Duodenal mucosa (tissue), 2 donors: ENCODE data around the gene TADA1.
A peak's percentile ranks its signal among the peaks of the same experiment; 100 is the strongest.

Source experiments
- H3K27ac ChIP-seq: one replicate; pipeline ENCODE4 v1.7.0; 2013; ENCODE audit warnings: low read depth, low read length
- H3K27me3 ChIP-seq, 2 donors: one replicate each; pipeline ENCODE4 v1.7.0; 2013; ENCODE audit warnings: low read length in 2 of 2, control low read depth in 1 of 2; ENCODE audit not compliant: insufficient read depth in 2 of 2, control insufficient read depth in 1 of 2
- H3K36me3 ChIP-seq, 2 donors: one replicate each; pipeline ENCODE4 v1.7.0; 2013; ENCODE audit warnings: low read length in 2 of 2, control low read depth in 1 of 2; ENCODE audit not compliant: insufficient read depth in 2 of 2, control insufficient read depth in 1 of 2
- H3K4me1 ChIP-seq, 2 donors: one replicate each; pipeline ENCODE4 v1.7.0; 2013; ENCODE audit warnings: low read length in 2 of 2, control low read depth in 1 of 2; ENCODE audit not compliant: insufficient read depth in 2 of 2, control insufficient read depth in 1 of 2
- H3K4me3 ChIP-seq, 2 donors: one replicate each; pipeline ENCODE4 v1.7.0; 2013; ENCODE audit warnings: low read length in 2 of 2, low read depth in 1 of 2
- H3K9ac ChIP-seq, 2 donors: one replicate each; pipeline ENCODE4 v1.7.0; 2013; ENCODE audit warnings: low read length in 2 of 2, low read depth in 1 of 2
- H3K9me3 ChIP-seq, 2 donors: one replicate each; pipeline ENCODE4 v1.7.0; 2013; ENCODE audit warnings: low read length in 2 of 2, control low read depth in 1 of 2; ENCODE audit not compliant: control insufficient read depth in 1 of 2

TADA1 gene

GRCh38 chr1:166875734-166876539 lies at the start of gene TADA1:
Gene TADA1 (minus strand): TSS chr1:166876264. CDS start chr1:166876233, 31 bp downstream.
- Histone ChIP-seq H3K36me3 (no peaks in the 10 kb centered on the region), H3K9me3 (no peaks in the 10 kb centered on the region), H3K4me1 (peaks cover 18% of the 10 kb centered on the region in 2 donors), H3K27ac (peak within 1 kb of the TSS; percentile 92), H3K9ac (peak within 1 kb of the TSS; percentile 59 to 83), H3K27me3 (no peaks in the 10 kb centered on the region), H3K4me3 (peak within 1 kb of the TSS; percentile 68 to 91)

- Histone ChIP-seq H3K36me3 (no peaks in the 10 kb centered on the region), H3K9ac (no peak overlapping the region), H3K4me1 (peaks cover 0 to 9% of the 10 kb centered on the region in 2 donors), H3K4me3 (no peak overlapping the region), H3K27me3 (peaks cover 23 to 33% of the 10 kb centered on the region in 2 donors), H3K9me3 (no peaks in the 10 kb centered on the region), H3K27ac (no peak overlapping the region)
Measured at GRCh38 chr1:166924823-166925541, 48.9 kb upstream of the TADA1 start.

GRCh38 chr1:166920561-166921475 lies 44.8 kb upstream of the TADA1 start:
- peak overlapping the region in 1 of 2 donors; percentile 48 for H3K4me3 ChIP-seq
- H3K9me3 ChIP-seq = no peaks in the 10 kb centered on the region
- H3K27ac ChIP-seq = no peak overlapping the region
- no peak overlapping the region for H3K9ac ChIP-seq
- no peaks in the 10 kb centered on the region for H3K36me3 ChIP-seq
- H3K4me1 ChIP-seq = peaks cover 0 to 9% of the 10 kb centered on the region in 2 donors
- peaks cover 37 to 49% of the 10 kb centered on the region in 2 donors for H3K27me3 ChIP-seq

GRCh38 chr1:166918956-166919316 lies 42.9 kb upstream of the TADA1 start:
- no peaks in the 10 kb centered on the region for H3K9me3 ChIP-seq
- no peak overlapping the region for H3K9ac ChIP-seq
- peaks cover 37 to 49% of the 10 kb centered on the region in 2 donors for H3K27me3 ChIP-seq
- H3K4me1 ChIP-seq = no peaks in the 10 kb centered on the region
- no peak overlapping the region for H3K27ac ChIP-seq
- no peak overlapping the region for H3K4me3 ChIP-seq
- H3K36me3 ChIP-seq = no peaks in the 10 kb centered on the region

GRCh38 chr1:166918088-166918955 lies 42.3 kb upstream of the TADA1 start:
- Histone ChIP-seq H3K9me3 (no peaks in the 10 kb centered on the region), H3K4me3 (no peak overlapping the region), H3K9ac (no peak overlapping the region), H3K27me3 (peaks cover 37 to 49% of the 10 kb centered on the region in 2 donors), H3K27ac (no peak overlapping the region), H3K36me3 (no peaks in the 10 kb centered on the region), H3K4me1 (no peaks in the 10 kb centered on the region)

- H3K4me3 ChIP-seq = no peak overlapping the region
- H3K36me3 ChIP-seq = no peaks in the 10 kb centered on the region
- peaks cover 25 to 28% of the 10 kb centered on the region in 2 donors for H3K27me3 ChIP-seq
- no peaks in the 10 kb centered on the region for H3K9me3 ChIP-seq
- H3K4me1 ChIP-seq = no peaks in the 10 kb centered on the region
- no peak overlapping the region for H3K9ac ChIP-seq
- H3K27ac ChIP-seq = no peak overlapping the region
Measured at GRCh38 chr1:166915941-166916340, 39.9 kb upstream of the TADA1 start.

GRCh38 chr1:166915042-166915441 lies 39.0 kb upstream of the TADA1 start:
- peaks cover 18 to 19% of the 10 kb centered on the region in 2 donors for H3K27me3 ChIP-seq
- no peaks in the 10 kb centered on the region for H3K9me3 ChIP-seq
- no peaks in the 10 kb centered on the region for H3K4me1 ChIP-seq
- no peak overlapping the region for H3K9ac ChIP-seq
- no peak overlapping the region for H3K27ac ChIP-seq
- H3K4me3 ChIP-seq = no peak overlapping the region
- H3K36me3 ChIP-seq = no peaks in the 10 kb centered on the region

- no peak overlapping the region for H3K9ac ChIP-seq
Measured at GRCh38 chr1:166914111-166914510, 38.0 kb upstream of the TADA1 start.

GRCh38 chr1:166911624-166912023 lies 35.6 kb upstream of the TADA1 start:
- no peak overlapping the region for H3K9ac ChIP-seq
- no peaks in the 10 kb centered on the region for H3K9me3 ChIP-seq
- H3K27ac ChIP-seq = no peak overlapping the region
- no peaks in the 10 kb centered on the region for H3K27me3 ChIP-seq
- no peak overlapping the region for H3K4me3 ChIP-seq
- no peaks in the 10 kb centered on the region for H3K4me1 ChIP-seq
- H3K36me3 ChIP-seq = no peaks in the 10 kb centered on the region

More at GRCh38 chr1:166914111-166914510, 38.0 kb upstream of the TADA1 start:
- Histone ChIP-seq H3K4me3 (no peak overlapping the region), H3K9me3 (no peaks in the 10 kb centered on the region), H3K36me3 (no peaks in the 10 kb centered on the region), H3K27me3 (peaks cover 9 to 12% of the 10 kb centered on the region in 2 donors), H3K27ac (no peak overlapping the region), H3K4me1 (no peaks in the 10 kb centered on the region)
